Stimulated activated CD8-positive, alpha-beta memory T cell treated with anti-CD3 and anti-CD28 coated beads, Interleukin-7, amount 100 ng/mL, for 24 hours (primary cell): Measurements from ENCODE around the gene FOXD4.
"Not testable (repeated sequence)": the region's sequence is repeated elsewhere in the genome, so short reads cannot be mapped to it uniquely, and the experiment has no call there.

Experiments
- DNase-seq: peaks from one replicate; pipeline ENCODE4 v3.0.0-alpha.2; 2020; ENCODE audit warnings: low read depth

The FOXD4 gene

GRCh38 chr9:93909-94308, 24.3 kb downstream of the FOXD4 start:
- DNase-seq = not testable (repeated sequence)

- not testable (repeated sequence) for DNase-seq
Observed at GRCh38 chr9:90851-91250, 27.4 kb downstream of the FOXD4 start.

- DNase-seq = not testable (repeated sequence)
Observed at GRCh38 chr9:88396-89037, 29.7 kb downstream of the FOXD4 start.

- DNase-seq = not testable (repeated sequence)
Observed at GRCh38 chr9:87860-88259, 30.4 kb downstream of the FOXD4 start.

- not testable (repeated sequence) for DNase-seq
Observed at GRCh38 chr9:87105-87504, 31.1 kb downstream of the FOXD4 start.

- not testable (repeated sequence) for DNase-seq
Observed at GRCh38 chr9:86697-87096, 31.5 kb downstream of the FOXD4 start.

- DNase-seq = not testable (repeated sequence)
Observed at GRCh38 chr9:82932-83689, 35.1 kb downstream of the FOXD4 start.

GRCh38 chr9:78333-78732, 39.9 kb downstream of the FOXD4 start:
- not testable (repeated sequence) for DNase-seq

- not testable (repeated sequence) for DNase-seq
Observed at GRCh38 chr9:76389-76788, 41.8 kb downstream of the FOXD4 start.

GRCh38 chr9:73900-74525, 44.2 kb downstream of the FOXD4 start:
- DNase-seq = not testable (repeated sequence)

GRCh38 chr9:73076-73899, 44.9 kb downstream of the FOXD4 start:
- DNase-seq = not testable (repeated sequence)
